H9 (cell line): ENCODE measurements around the gene IQCC. TPM values are rescaled to one million over a fixed set of nuclear protein-coding genes. Genes with fewer than 3 reads are reported as not detected.

ENCODE experiments used
- DNase-seq: peaks from one replicate; pipeline ENCODE4 v3.0.0-alpha.2; 2017
- H2AFZ ChIP-seq: one replicate; pipeline ENCODE4 v1.6.1; 2013; ENCODE audit warnings: mild to moderate bottlenecking, low read length, control low read depth, moderate library complexity
- H2AK5ac ChIP-seq: 2 replicates; pipeline ENCODE4 v1.6.1; 2013; ENCODE audit warnings: low read length, control low read depth, mixed read lengths; ENCODE audit not compliant: insufficient read length
- H2BK120ac ChIP-seq: one replicate; pipeline ENCODE4 v1.6.1; 2013; ENCODE audit warnings: low read depth, mild to moderate bottlenecking, low read length, control low read depth, inconsistent platforms; ENCODE audit not compliant: poor library complexity, severe bottlenecking
- H2BK12ac ChIP-seq: 2 replicates; pipeline ENCODE4 v1.6.1; 2013; ENCODE audit warnings: low read length, control low read depth, mixed read lengths, low read depth; ENCODE audit not compliant: insufficient read length
- H2BK15ac ChIP-seq: 2 replicates; pipeline ENCODE4 v1.6.1; 2013; ENCODE audit warnings: low read depth, low read length, control low read depth
- H2BK20ac ChIP-seq: one replicate; pipeline ENCODE4 v1.6.1; 2013; ENCODE audit warnings: low read depth, mild to moderate bottlenecking, low read length, control low read depth, inconsistent platforms; ENCODE audit not compliant: poor library complexity, severe bottlenecking
- H2BK5ac ChIP-seq: 2 replicates; pipeline ENCODE4 v1.6.1; 2013; ENCODE audit warnings: low read length, control low read depth, mixed read lengths; ENCODE audit not compliant: insufficient read length
- H3K14ac ChIP-seq: 2 replicates; pipeline ENCODE4 v1.6.1; 2013; ENCODE audit warnings: low read length, control low read depth; ENCODE audit not compliant: insufficient read depth
- H3K18ac ChIP-seq: 2 replicates; pipeline ENCODE4 v1.6.1; 2013; ENCODE audit warnings: low read depth, mild to moderate bottlenecking, mixed read lengths, low read length, control low read depth; ENCODE audit not compliant: insufficient read length
- H3K23ac ChIP-seq: 2 replicates; pipeline ENCODE4 v1.6.1; 2013; ENCODE audit warnings: low read length, control low read depth, mixed read lengths, low read depth; ENCODE audit not compliant: insufficient read length
- H3K23me2 ChIP-seq: 2 replicates; pipeline ENCODE4 v1.6.1; 2013; ENCODE audit warnings: low read depth, mild to moderate bottlenecking, mixed read lengths, low read length, control low read depth; ENCODE audit not compliant: insufficient read length, poor library complexity, severe bottlenecking
- H3K27ac ChIP-seq: 2 replicates; pipeline ENCODE4 v1.5.1; 2013; ENCODE audit warnings: low read length, control low read depth, mixed read lengths, low read depth; ENCODE audit not compliant: insufficient read length
- H3K27me3 ChIP-seq: 2 replicates; pipeline ENCODE4 v1.6.1; 2013; ENCODE audit warnings: low read length, control low read depth, inconsistent platforms; ENCODE audit not compliant: insufficient read depth
- H3K4ac ChIP-seq: 2 replicates; pipeline ENCODE4 v1.6.1; 2013; ENCODE audit warnings: low read depth, mild to moderate bottlenecking, control low read depth, inconsistent platforms, low read length, moderate library complexity
- H3K4me1 ChIP-seq: 2 replicates; pipeline ENCODE4 v1.6.1; 2013; ENCODE audit warnings: low read length, control low read depth, inconsistent platforms; ENCODE audit not compliant: insufficient read depth
- H3K4me2 ChIP-seq: 2 replicates; pipeline ENCODE4 v1.6.1; 2013; ENCODE audit warnings: low read length, control low read depth, mixed read lengths; ENCODE audit not compliant: insufficient read length, insufficient read depth
- H3K56ac ChIP-seq: 2 replicates; pipeline ENCODE4 v1.6.1; 2013; ENCODE audit warnings: low read depth, mild to moderate bottlenecking, mixed read lengths, low read length, control low read depth; ENCODE audit not compliant: insufficient read length
- H3K79me1 ChIP-seq: 2 replicates; pipeline ENCODE4 v1.6.1; 2013; ENCODE audit warnings: low read depth, mild to moderate bottlenecking, moderate library complexity, low read length, control low read depth, inconsistent platforms; ENCODE audit not compliant: insufficient read depth, poor library complexity, severe bottlenecking
- H3K79me2 ChIP-seq: 2 replicates; pipeline ENCODE4 v1.6.1; 2013; ENCODE audit warnings: low read length, control low read depth, inconsistent platforms; ENCODE audit not compliant: insufficient read depth
- H3K9ac ChIP-seq: 2 replicates; pipeline ENCODE4 v1.6.1; 2013; ENCODE audit warnings: low read length, control low read depth, mixed read lengths; ENCODE audit not compliant: insufficient read length; ENCODE audit errors: extremely low read depth
- H3K9me3 ChIP-seq: one replicate; pipeline ENCODE4 v1.6.1; 2013; ENCODE audit warnings: low read depth, low read length, inconsistent platforms; ENCODE audit not compliant: control insufficient read depth
- H3T11ph ChIP-seq: one replicate; pipeline ENCODE4 v1.6.1; 2013; ENCODE audit warnings: mild to moderate bottlenecking, low read length, control low read depth, inconsistent platforms
- H4K20me1 ChIP-seq: one replicate; pipeline ENCODE4 v1.6.1; 2013; ENCODE audit not compliant: control insufficient read depth, insufficient read length, insufficient read depth
- H4K5ac ChIP-seq: 2 replicates; pipeline ENCODE4 v1.6.1; 2013; ENCODE audit warnings: low read depth, mild to moderate bottlenecking, mixed read lengths, low read length, control low read depth; ENCODE audit not compliant: insufficient read length
- H4K8ac ChIP-seq: replicated peaks from 2 replicates; pipeline ENCODE4 v1.6.1; 2013; ENCODE audit warnings: low read length, control low read depth, mixed read lengths, low read depth; ENCODE audit not compliant: insufficient read length
- H4K91ac ChIP-seq: 2 replicates; pipeline ENCODE4 v1.6.1; 2013; ENCODE audit warnings: low read depth, mild to moderate bottlenecking, moderate library complexity, mixed read lengths, low read length, control low read depth; ENCODE audit not compliant: insufficient read length
- H3K27ac Mint-ChIP-seq, 3 experiments: 2 replicates in 2 of 3; 3 replicates in 1 of 3; pipeline ENCODE4 v1.8.0; 2020 to 2021; ENCODE audit warnings: mixed read lengths in 3 of 3, mild to moderate bottlenecking in 1 of 3, moderate library complexity in 1 of 3
- H3K27me3 Mint-ChIP-seq: 2 replicates; pipeline ENCODE4 v1.8.0; 2021; ENCODE audit warnings: low read depth, mild to moderate bottlenecking, moderate library complexity, mixed read lengths
- H3K36me3 Mint-ChIP-seq, 3 experiments: 2 replicates in 2 of 3; 3 replicates in 1 of 3; pipeline ENCODE4 v1.8.0; 2020 to 2021; ENCODE audit warnings: low read depth in 3 of 3, mixed read lengths in 3 of 3; ENCODE audit not compliant: insufficient read depth in 1 of 3
- H3K4me1 Mint-ChIP-seq, 2 experiments: 2 replicates each; pipeline ENCODE4 v1.8.0; 2020; ENCODE audit warnings: mixed read lengths in 2 of 2
- H3K4me3 Mint-ChIP-seq, 2 experiments: 2 replicates in 1 of 2; 3 replicates in 1 of 2; pipeline ENCODE4 v1.8.0; 2020 to 2021; ENCODE audit warnings: mild to moderate bottlenecking in 2 of 2, mixed read lengths in 2 of 2, moderate library complexity in 1 of 2
- H3K9me3 Mint-ChIP-seq, 2 experiments: 2 replicates in 1 of 2; 3 replicates in 1 of 2; pipeline ENCODE4 v1.8.0; 2020; ENCODE audit warnings: mild to moderate bottlenecking in 2 of 2, mixed read lengths in 2 of 2, moderate library complexity in 1 of 2
- CTCF ChIP-seq: fragments of 200-600 bp; sonication (generic); conservative IDR thresholded peaks from 3 replicates; pipeline ENCODE4 v1.8.0; 2021; ENCODE audit warnings: antibody characterized with exemption, mild to moderate bottlenecking
- WGBS: extraction: QIAGEN DNeasy Blood & Tissue Kit; methylation state at CpG from one replicate; pipeline ENCODE4 v1.1.7; 2013; ENCODE audit warnings: missing lambda C conversion rate, low lambda C conversion rate, mixed read lengths; ENCODE audit not compliant: insufficient read length; ENCODE audit errors: extremely low coverage; 5-methylcytosine and 5-hydroxymethylcytosine counted together
- total RNA-seq: library from RNA; stranded (reverse); gene quantifications from 2 replicates; pipeline ENCODE4 v1.2.1, GENCODE V29; 2021

The IQCC gene
- total RNA-seq, 1 experiment from 2014 or later = 5.3 TPM

DNA sequence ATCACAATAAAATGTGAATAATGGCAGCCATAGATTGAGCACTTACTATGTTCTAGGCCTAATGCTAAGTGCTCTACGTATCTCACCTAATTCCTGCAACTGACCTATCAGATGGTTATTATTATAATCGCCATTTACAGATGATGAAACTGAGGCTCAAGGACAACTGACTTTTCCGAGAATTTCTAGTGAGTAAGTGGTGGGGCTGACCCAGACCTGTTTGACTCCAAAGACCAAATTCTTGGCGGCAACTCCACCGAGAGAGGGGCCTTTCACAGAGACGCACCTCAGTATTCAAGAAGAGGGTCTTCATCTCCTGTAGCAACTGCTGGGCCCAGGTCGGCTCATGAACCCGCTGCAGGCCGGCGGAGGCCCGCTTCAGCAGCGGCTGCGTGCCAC lies 16.1 kb downstream of the IQCC start:
- DNase-seq = no peak
- H3K9me3 ChIP-seq = no peaks in the 10 kb centered on the region
- no peak overlapping the region for H3K27ac ChIP-seq
- peak overlapping the region; percentile 98 for H3K4me3 Mint-ChIP-seq
- H2BK120ac ChIP-seq = no peak overlapping the region
- peak overlapping the region; percentile 35 for H3K9ac ChIP-seq
- no peaks in the 10 kb centered on the region for H3K79me1 ChIP-seq
- H3K9me3 Mint-ChIP-seq = no peaks in the 10 kb centered on the region
- H3K14ac ChIP-seq = no peak overlapping the region
- H3K4me2 ChIP-seq = peak overlapping the region; percentile 79
- peaks cover 17 to 25% of the 10 kb centered on the region in 2 experiments for H3K4me1 Mint-ChIP-seq
- H3K27ac Mint-ChIP-seq = peak overlapping the region; percentile 83 to 99 (median 93); a peak in 6 of 7 replicates
- H2BK5ac ChIP-seq = no peak overlapping the region
- no peaks in the 10 kb centered on the region for H3K27me3 Mint-ChIP-seq
- H2AFZ ChIP-seq = no peak overlapping the region
- H2BK20ac ChIP-seq = no peak overlapping the region
- TF ChIP-seq CTCF = no peak
- H3K4ac ChIP-seq = no peak overlapping the region
- H2BK15ac ChIP-seq = no peak overlapping the region
- H3K18ac ChIP-seq = no peak overlapping the region
- H3K27me3 ChIP-seq = no peaks in the 10 kb centered on the region
- H3K4me1 ChIP-seq = peaks cover 7% of the 10 kb centered on the region; the same call in 1 of the 2 replicates
- peaks cover 7% of the 10 kb centered on the region for H3K23me2 ChIP-seq
- H3T11ph ChIP-seq = no peak overlapping the region
- H4K20me1 ChIP-seq = no peaks in the 10 kb centered on the region
- H4K5ac ChIP-seq = no peak overlapping the region
- WGBS = no CpG with 5 or more reads among the region's 13 CpGs
- peaks cover 25 to 46% (median 38%) of the 10 kb centered on the region in 3 experiments for H3K36me3 Mint-ChIP-seq
- H2BK12ac ChIP-seq = no peak overlapping the region
- no peak overlapping the region for H4K91ac ChIP-seq
- H3K23ac ChIP-seq = no peak overlapping the region
- H2AK5ac ChIP-seq = no peak overlapping the region
- no peak overlapping the region for H3K56ac ChIP-seq
- no peak overlapping the region for H4K8ac ChIP-seq
- H3K79me2 ChIP-seq = peaks cover 3% of the 10 kb centered on the region; the same call in 1 of the 2 replicates
